ENCODE measurements around the gene ATG9A.

Gene ATG9A

GRCh38 chr2:219228911-219229304, 528 bp downstream of the ATG9A start:
- no peak for DNase-seq (ENCODE audit: low spot score)
- POLR2A ChIA-PET (ENCODE audit: low non-redundant PET): interaction anchor here (1.1 to 1.6 kb wide), 2 partner anchors 20 to 21 kb away, joined by 3 to 7 read pairs; no protein-coding TSS in a partner anchor
- CTCF ChIA-PET: interaction anchor here (1.2 kb wide), 1 partner anchor 66 kb away, joined by 7 read pairs; no protein-coding TSS in a partner anchor
- H3K27ac ChIP-seq: peak overlapping the region; percentile 95
- TF ChIP-seq, protein P1, sequence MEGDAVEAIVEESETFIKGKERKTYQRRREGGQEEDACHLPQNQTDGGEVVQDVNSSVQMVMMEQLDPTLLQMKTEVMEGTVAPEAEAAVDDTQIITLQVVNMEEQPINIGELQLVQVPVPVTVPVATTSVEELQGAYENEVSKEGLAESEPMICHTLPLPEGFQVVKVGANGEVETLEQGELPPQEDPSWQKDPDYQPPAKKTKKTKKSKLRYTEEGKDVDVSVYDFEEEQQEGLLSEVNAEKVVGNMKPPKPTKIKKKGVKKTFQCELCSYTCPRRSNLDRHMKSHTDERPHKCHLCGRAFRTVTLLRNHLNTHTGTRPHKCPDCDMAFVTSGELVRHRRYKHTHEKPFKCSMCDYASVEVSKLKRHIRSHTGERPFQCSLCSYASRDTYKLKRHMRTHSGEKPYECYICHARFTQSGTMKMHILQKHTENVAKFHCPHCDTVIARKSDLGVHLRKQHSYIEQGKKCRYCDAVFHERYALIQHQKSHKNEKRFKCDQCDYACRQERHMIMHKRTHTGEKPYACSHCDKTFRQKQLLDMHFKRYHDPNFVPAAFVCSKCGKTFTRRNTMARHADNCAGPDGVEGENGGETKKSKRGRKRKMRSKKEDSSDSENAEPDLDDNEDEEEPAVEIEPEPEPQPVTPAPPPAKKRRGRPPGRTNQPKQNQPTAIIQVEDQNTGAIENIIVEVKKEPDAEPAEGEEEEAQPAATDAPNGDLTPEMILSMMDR (conservative IDR thresholded peaks at IDR 0.05; ENCODE audit: low read depth): no peak

DNA sequence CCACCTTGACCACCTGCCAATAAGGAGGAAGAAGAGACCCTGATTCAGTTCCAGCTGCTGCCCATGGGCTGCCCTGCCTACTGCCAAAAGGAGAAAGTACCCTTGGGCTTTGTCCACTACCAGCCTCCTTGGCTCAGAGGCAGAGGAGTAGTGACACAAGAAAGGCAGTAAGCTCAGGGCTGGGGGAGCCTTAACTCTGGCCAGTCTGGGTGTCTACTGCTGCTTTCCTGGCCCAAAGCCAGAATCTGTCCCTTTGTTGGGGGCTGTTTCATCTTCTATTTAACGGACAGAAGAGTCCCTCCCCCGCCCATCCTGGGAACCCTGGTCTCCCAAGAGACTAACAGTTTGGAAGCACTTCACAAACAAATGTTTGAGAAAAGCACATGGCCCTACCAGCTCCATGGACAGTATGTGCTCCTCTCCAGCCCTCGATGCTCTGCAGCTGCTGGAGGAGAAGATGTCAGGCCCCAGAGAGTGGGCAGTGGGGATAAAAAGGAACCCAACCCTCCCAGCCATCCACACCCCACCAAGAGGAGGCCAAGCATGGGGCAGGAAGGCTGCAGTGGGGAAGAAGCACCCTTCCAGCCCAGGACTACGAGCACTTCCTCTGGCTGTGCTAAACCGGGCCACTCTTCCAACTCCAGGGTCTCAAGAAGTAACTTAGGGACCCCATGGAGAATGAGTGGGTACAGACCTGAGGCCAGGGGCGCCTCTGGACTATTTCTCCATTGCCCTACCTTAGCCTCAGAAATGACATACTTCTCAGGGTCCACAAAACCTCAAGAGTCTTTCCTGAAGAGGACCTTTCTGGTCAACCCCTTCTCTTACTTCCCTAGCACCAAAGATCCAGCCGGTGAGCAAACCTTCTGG, 1.2 kb downstream of the ATG9A start:
- TF ChIP-seq, protein P1 (conservative IDR thresholded peaks at IDR 0.05; ENCODE audit: low read depth): no peak
- DNase-seq (ENCODE audit: low spot score): no peak
- H3K27ac ChIP-seq: peak overlapping the region; percentile 95
- POLR2A ChIA-PET (ENCODE audit: low non-redundant PET): interaction anchor here (1.1 to 1.6 kb wide), 2 partner anchors 20 to 21 kb away, joined by 3 to 7 read pairs; no protein-coding TSS in a partner anchor
- CTCF ChIA-PET: interaction anchor here (0.7 to 1.2 kb wide), 4 partner anchors 22 to 154 kb away, joined by 3 to 7 read pairs (median 5); partner anchors contain the start of gene ZFAND2B

- POLR2A ChIA-PET (ENCODE audit: low non-redundant PET): interaction anchor here (0.6 kb wide), 1 partner anchor 28 kb away, joined by 5 read pairs; no protein-coding TSS in a partner anchor
- TF ChIP-seq, protein P1 (conservative IDR thresholded peaks at IDR 0.05; ENCODE audit: low read depth): no peak
- CTCF ChIA-PET: no interaction called here
- H3K27ac ChIP-seq: peak overlapping the region; percentile 5
- no peak for DNase-seq (ENCODE audit: low spot score)
These were observed 4.1 kb downstream of the ATG9A start for GRCh38 chr2:219225350-219225749.

DNA sequence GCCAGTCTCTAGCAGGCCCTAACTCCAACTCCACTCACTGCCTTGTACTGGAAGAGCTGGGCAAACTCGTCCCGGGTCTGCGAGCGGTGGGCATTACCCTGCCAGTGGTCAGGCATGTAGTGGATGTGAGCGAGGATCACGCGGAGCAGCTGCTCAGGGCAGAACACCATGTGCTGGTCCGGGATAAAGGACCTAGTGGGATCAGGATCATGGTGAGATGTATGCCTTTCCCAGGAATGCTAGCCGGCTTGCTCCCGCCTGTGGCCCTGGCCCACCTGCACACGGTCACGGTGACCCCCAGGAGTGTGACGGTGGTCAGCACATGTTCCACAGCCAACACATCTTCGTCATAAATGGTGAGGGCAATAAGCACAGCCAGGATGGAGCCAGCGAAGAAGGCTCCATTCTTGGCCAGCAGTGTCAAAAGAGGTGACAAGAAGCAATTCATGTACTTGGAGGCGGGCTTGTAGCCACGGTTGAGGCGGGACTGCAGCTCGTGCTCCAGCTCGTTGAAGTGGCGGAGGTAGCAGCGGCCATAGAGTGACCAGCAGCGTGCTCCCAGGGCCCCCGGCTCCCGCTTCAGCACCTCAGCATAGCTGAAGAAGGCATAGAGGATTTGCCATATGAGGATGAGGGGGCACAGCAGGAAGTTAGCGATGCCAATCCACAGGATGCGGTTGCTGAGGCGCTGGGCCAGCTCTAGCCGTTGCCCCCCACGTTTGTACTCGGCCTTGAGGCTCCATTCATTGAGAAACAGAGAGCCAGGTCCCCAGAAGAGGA, 5.4 kb downstream of the ATG9A start:
- ChIA-PET CTCF (interaction anchor here (0.7 kb wide), 1 partner anchor 73 kb away, joined by 4 read pairs; no protein-coding TSS in a partner anchor), POLR2A (ENCODE audit: low non-redundant PET) (interaction anchor here (0.8 kb wide), 1 partner anchor 48 kb away, joined by 4 read pairs; no protein-coding TSS in a partner anchor)
- peak overlapping the region; percentile 57; the same call in 1 of the 2 replicates for H3K27ac ChIP-seq
- DNase-seq (ENCODE audit: low spot score): no peak
- TF ChIP-seq, protein P1 (conservative IDR thresholded peaks at IDR 0.05; ENCODE audit: low read depth): no peak

- ChIA-PET POLR2A (ENCODE audit: low non-redundant PET) (no interaction called here), CTCF (no interaction called here)
- no peak for DNase-seq (ENCODE audit: low spot score)
- TF ChIP-seq, protein P1 (conservative IDR thresholded peaks at IDR 0.05; ENCODE audit: low read depth): no peak
- peak overlapping the region; percentile 57 for H3K27ac ChIP-seq
These were observed 7.4 kb downstream of the ATG9A start for GRCh38 chr2:219221957-219222518.

Measured in RWPE1 (cell line).